IPS-11a (cell line): ENCODE data around the gene WDFY3.

Experiments used
- H3K4me3 ChIP-seq: one replicate; pipeline ENCODE4 v1.5.1; 2013; ENCODE audit warnings: low read depth, low read length, control low read depth

The WDFY3 gene

GRCh38 chr4:84638092-84638491 lies 328.4 kb downstream of the WDFY3 start:
- no peak overlapping the region for H3K4me3 ChIP-seq

GRCh38 chr4:84634961-84635360 lies 331.5 kb downstream of the WDFY3 start:
- no peak overlapping the region for H3K4me3 ChIP-seq

- no peak overlapping the region for H3K4me3 ChIP-seq
These were observed 334.4 kb downstream of the WDFY3 start for GRCh38 chr4:84632092-84632491.

GRCh38 chr4:84631573-84631972 lies 334.9 kb downstream of the WDFY3 start:
- no peak overlapping the region for H3K4me3 ChIP-seq

GRCh38 chr4:84626673-84627072 lies 339.8 kb downstream of the WDFY3 start:
- H3K4me3 ChIP-seq: no peak overlapping the region

GRCh38 chr4:84623661-84624060 lies 342.8 kb downstream of the WDFY3 start:
- H3K4me3 ChIP-seq: no peak overlapping the region

- no peak overlapping the region for H3K4me3 ChIP-seq
These were observed 343.5 kb downstream of the WDFY3 start for GRCh38 chr4:84622959-84623358.
